Pulmonary artery endothelial cell (primary cell): Measurements from ENCODE around the gene CALR3. TPM values are rescaled to one million over a fixed set of nuclear protein-coding genes. Genes with fewer than 3 reads are reported as not detected.

Experiments used
- DNase-seq: peaks from one replicate; pipeline ENCODE4 v3.0.0-alpha.2; 2011; ENCODE audit warnings: low read depth, low spot score
- total RNA-seq: library from RNA; depleted of rRNA; stranded (reverse); fragments of >200 nt; gene quantifications from 2 replicates; pipeline ENCODE4 v1.2.3, GENCODE V29; 2014

The CALR3 gene
- total RNA-seq, 1 donor from 2014 or later = not detected

DNA sequence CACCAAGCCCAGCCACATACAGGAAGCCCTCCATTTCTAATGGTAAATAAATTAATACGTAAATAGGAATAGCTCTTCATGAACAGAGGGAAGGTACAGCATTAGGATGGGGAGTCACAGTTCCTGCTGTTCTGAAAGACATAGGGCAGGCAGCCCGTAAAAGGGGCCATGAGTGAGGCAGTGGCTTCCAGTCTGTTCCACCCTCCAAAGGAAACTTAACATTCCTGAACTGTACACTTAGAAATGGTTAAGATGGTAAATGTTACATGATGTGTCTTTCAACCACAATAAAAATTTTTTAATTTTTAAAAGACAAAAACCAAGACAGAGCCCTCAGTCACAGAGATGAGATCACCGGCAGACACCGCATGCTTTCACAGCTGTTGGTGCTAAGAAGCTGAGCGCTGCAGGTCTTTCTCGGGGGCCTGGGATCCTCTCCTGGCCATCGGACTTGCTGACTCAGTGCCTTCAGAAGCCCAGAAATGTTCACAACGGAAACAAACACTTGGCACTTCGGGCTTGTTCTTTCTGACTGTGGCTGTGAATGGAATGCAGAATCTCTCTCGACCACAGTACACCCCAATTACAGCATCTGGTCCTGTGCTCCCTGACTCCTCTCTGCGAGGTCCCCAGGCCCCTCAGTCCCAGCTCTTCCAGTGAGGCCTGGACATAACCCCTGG is 60.6 kb downstream of the CALR3 start:
- peak; percentile 71 for DNase-seq

GRCh38 chr19:16433986-16434385 is 62.0 kb downstream of the CALR3 start:
- DNase-seq = no peak

DNA sequence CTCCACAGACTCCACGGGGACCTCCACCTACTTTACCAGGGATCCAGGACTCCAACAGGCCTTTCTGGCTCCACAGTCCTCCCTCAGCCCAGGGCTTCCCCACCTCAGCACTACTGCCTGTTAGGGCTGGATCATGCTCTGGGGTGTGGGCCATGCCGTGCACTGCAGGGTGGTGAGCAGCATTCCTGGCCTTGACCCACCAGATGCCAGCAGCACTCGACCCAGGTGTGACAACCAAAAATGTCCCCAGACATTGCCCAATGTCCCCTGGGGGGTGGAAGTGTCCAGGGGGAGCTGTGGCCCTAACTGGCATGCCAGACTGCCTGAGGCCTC is 66.2 kb downstream of the CALR3 start:
- no peak for DNase-seq

GRCh38 chr19:16429066-16429758 is 66.8 kb downstream of the CALR3 start:
- no peak for DNase-seq

Other genes with a start within 250 kb of the CALR3 start
- gene KLF2, start 171.3 kb downstream of the CALR3 start, total RNA-seq = 6.0 and 7.9 TPM in 2 replicates
- gene EPS15L1, start 24.2 kb downstream of the CALR3 start, total RNA-seq = 8.0 and 10.8 TPM in 2 replicates
- 1.6 and 2.6 TPM in 2 replicates for gene C19orf44, start 227 bp upstream of the CALR3 start, total RNA-seq
- gene CHERP, start 46.3 kb upstream of the CALR3 start, total RNA-seq = 4.4 and 5.5 TPM in 2 replicates
- 20.8 and 23.2 TPM in 2 replicates for gene SLC35E1, start 76.2 kb upstream of the CALR3 start, total RNA-seq
- gene MED26, start 132.0 kb upstream of the CALR3 start, total RNA-seq = 4.4 and 5.8 TPM in 2 replicates
- gene SMIM7, start 164.0 kb upstream of the CALR3 start, total RNA-seq = 34.0 and 46.9 TPM in 2 replicates
- gene TMEM38A, start 165.0 kb upstream of the CALR3 start, total RNA-seq = 3.0 and 4.7 TPM in 2 replicates
- gene NWD1, start 223.7 kb upstream of the CALR3 start, total RNA-seq = not detected in 2 replicates